Calu3 (cell line): ENCODE results near the gene C5. TPM values are rescaled to one million over a fixed set of nuclear protein-coding genes. Genes with fewer than 3 reads are reported as not detected.

Source experiments
- BruUV-seq: library from RNA; stranded (reverse); fragments of 400-500 nt; replicated peaks from 2 replicates; lab custom pipeline; 2021; lab: Mats Ljungman, UMichigan
- CTCF ChIA-PET: fragments of 300-600 bp; sonication (Branson Sonifier 250); formaldehyde crosslinking; loops from one replicate; lab custom pipeline; 2022; ENCODE audit warnings: antibody characterized with exemption; lab: Charles Lee
- DNase-seq: peaks from one replicate; pipeline ENCODE4 v3.0.0; 2022
- H3K27ac Mint-ChIP-seq: one replicate; pipeline ENCODE4 v1.8.0; 2022; ENCODE audit warnings: mixed read lengths; ENCODE audit not compliant: unreplicated experiment
- H3K27me3 Mint-ChIP-seq: one replicate; pipeline ENCODE4 v1.8.0; 2022; ENCODE audit warnings: mixed read lengths; ENCODE audit not compliant: unreplicated experiment
- H3K36me3 Mint-ChIP-seq: one replicate; pipeline ENCODE4 v1.8.0; 2022; ENCODE audit warnings: mild to moderate bottlenecking, moderate library complexity, mixed read lengths; ENCODE audit not compliant: insufficient read depth, unreplicated experiment
- H3K4me1 Mint-ChIP-seq: one replicate; pipeline ENCODE4 v1.8.0; 2022; ENCODE audit warnings: mild to moderate bottlenecking, low read depth, mixed read lengths; ENCODE audit not compliant: unreplicated experiment
- H3K4me3 Mint-ChIP-seq: one replicate; pipeline ENCODE4 v1.8.0; 2022; ENCODE audit warnings: mild to moderate bottlenecking, low read depth, moderate library complexity, mixed read lengths; ENCODE audit not compliant: unreplicated experiment
- H3K9me3 Mint-ChIP-seq: one replicate; pipeline ENCODE4 v1.8.0; 2022; ENCODE audit warnings: low read depth, mixed read lengths; ENCODE audit not compliant: unreplicated experiment
- CTCF ChIP-seq: fragments of 200-600 bp; IDR thresholded peaks from one replicate; pipeline ENCODE4 v1.8.0; 2022; ENCODE audit warnings: antibody characterized with exemption; ENCODE audit not compliant: unreplicated experiment
- intact Hi-C: fragments of 100-400 bp; cut with micrococcal nuclease; formaldehyde crosslinking; loops from one replicate; pipeline ENCODE4 v1.10.0; 2022; ENCODE audit not compliant: unreplicated experiment
- total RNA-seq: library from RNA; stranded (reverse); gene quantifications from 2 replicates; pipeline ENCODE4 v1.2.3, GENCODE V29; 2022

The C5 gene
- total RNA-seq, 1 experiment from 2014 or later, result 12.3 TPM

GRCh38 chr9:121069396-121069795 is 19.3 kb upstream of the C5 start:
- no peak overlapping the region for H3K27ac Mint-ChIP-seq
- H3K27me3 Mint-ChIP-seq, result no peaks in the 10 kb centered on the region
- peaks cover 2% of the 10 kb centered on the region for H3K9me3 Mint-ChIP-seq
- intact Hi-C loops, result no loop called here
- DNase-seq, result no peak
- TF ChIP-seq CTCF, result no peak
- no peak overlapping the region for H3K4me3 Mint-ChIP-seq
- CTCF ChIA-PET, result no interaction called here
- BruUV-seq, result no TSS peak
- H3K36me3 Mint-ChIP-seq, result peaks cover 8% of the 10 kb centered on the region
- peaks cover 16% of the 10 kb centered on the region for H3K4me1 Mint-ChIP-seq

DNA sequence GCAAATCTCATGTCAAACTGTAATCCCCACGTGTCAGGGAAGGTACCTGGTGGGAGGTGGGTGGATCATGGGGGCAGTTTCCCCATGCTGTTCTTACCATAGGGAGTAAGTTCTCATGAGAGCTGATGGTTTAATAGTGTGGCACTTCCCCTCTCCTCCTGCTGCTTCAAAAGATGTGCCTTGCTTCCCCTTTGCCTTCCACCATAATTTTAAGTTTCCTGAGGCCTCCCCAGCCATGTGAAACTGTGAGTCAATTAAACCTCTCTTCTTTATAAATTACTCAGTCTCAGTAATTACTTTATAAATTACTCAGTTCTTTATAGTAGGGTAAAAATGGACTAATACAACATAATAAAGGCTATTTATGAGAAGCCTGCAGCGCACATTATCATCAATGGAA is 17.6 kb upstream of the C5 start:
- H3K9me3 Mint-ChIP-seq, result peaks cover 2% of the 10 kb centered on the region

GRCh38 chr9:121066850-121067249 is 16.8 kb upstream of the C5 start:
- CTCF ChIA-PET, result interaction anchor here (0.7 kb wide), 1 partner anchor 146 kb away, joined by 5 read pairs; no protein-coding TSS in a partner anchor
- BruUV-seq, result no TSS peak
- H3K27ac Mint-ChIP-seq, result no peak overlapping the region
- H3K27me3 Mint-ChIP-seq, result no peaks in the 10 kb centered on the region
- no peak overlapping the region for H3K4me3 Mint-ChIP-seq
- no peak for DNase-seq
- no peaks in the 10 kb centered on the region for H3K36me3 Mint-ChIP-seq
- no peak for TF ChIP-seq CTCF
- no peaks in the 10 kb centered on the region for H3K4me1 Mint-ChIP-seq
- intact Hi-C loops, result no loop called here
- H3K9me3 Mint-ChIP-seq, result peaks cover 2% of the 10 kb centered on the region

More for the DNA sequence above, 17.6 kb upstream of the C5 start:
- intact Hi-C loops, result no loop called here
- Mint-ChIP-seq H3K4me3 (no peak overlapping the region), H3K4me1 (no peaks in the 10 kb centered on the region), H3K36me3 (no peaks in the 10 kb centered on the region), H3K27me3 (no peaks in the 10 kb centered on the region), H3K27ac (no peak overlapping the region)
- TF ChIP-seq CTCF, result no peak
- CTCF ChIA-PET, result no interaction called here
- BruUV-seq, result no TSS peak
- no peak for DNase-seq

GRCh38 chr9:121059998-121060636 is 10.0 kb upstream of the C5 start:
- peak; percentile 47 for TF ChIP-seq CTCF
- intact Hi-C loops, result loop anchor here (1.0 to 5.0 kb wide), 3 partner anchors 74 to 303 kb away; no protein-coding TSS in a partner anchor
- DNase-seq, result peak; percentile 40
- no TSS peak for BruUV-seq
- Mint-ChIP-seq H3K9me3 (no peaks in the 10 kb centered on the region), H3K27me3 (no peaks in the 10 kb centered on the region), H3K4me3 (no peak overlapping the region), H3K36me3 (no peaks in the 10 kb centered on the region), H3K27ac (no peak overlapping the region), H3K4me1 (no peaks in the 10 kb centered on the region)
- CTCF ChIA-PET, result interaction anchor here (0.9 to 1.9 kb wide), 7 partner anchors 12 to 348 kb away, joined by 3 to 35 read pairs (median 8); no protein-coding TSS in a partner anchor
